ENCODE measurements around the gene NKX1-2.
A peak's percentile ranks its signal among the peaks of the same experiment; 100 is the strongest.
"Not testable (repeated sequence)": the region's sequence is repeated elsewhere in the genome, so short reads cannot be mapped to it uniquely, and the experiment has no call there.

Gene NKX1-2

DNA sequence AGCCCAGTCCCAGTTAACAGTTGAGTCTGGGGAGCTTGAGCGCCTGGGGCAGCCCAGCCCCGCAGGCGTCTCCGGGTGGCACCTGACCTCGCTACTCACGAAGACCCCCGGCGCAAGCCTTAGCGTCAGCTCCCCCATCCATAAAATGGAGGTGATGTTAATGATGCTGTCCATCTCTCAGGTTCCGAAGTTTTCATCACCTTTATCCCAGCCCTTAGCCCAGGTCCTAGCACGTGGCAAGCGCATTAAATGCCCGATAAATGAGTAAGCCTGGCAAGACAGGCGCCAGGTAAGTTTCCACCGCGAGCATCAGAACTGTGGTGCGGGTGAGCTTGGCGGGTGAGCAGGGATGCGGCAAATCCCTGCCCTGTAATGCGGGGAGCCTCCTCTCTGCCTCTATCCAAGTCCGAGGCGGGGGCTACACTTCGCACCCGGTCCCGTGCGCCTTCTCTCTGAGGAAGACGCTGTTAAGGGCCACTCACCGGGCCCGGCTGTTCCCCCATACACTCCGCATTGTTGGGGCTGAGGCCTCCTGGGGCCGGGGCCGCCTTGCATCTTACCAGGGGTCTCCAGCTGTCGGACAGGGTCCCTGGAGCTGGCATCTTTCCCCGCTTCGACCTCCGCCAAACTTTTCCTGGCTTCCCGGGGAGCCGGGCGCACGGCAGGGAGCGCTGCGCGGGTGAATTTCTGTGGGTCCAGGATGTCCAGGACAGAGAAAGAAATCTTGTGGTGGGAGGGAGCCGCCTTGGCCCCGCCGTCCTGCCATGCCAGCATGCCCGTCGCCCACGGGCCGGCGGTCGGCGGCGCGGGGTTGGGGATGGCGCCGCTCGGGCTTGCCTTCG, 444 bp downstream of the NKX1-2 start:
- DNase-seq: no peak

DNA sequence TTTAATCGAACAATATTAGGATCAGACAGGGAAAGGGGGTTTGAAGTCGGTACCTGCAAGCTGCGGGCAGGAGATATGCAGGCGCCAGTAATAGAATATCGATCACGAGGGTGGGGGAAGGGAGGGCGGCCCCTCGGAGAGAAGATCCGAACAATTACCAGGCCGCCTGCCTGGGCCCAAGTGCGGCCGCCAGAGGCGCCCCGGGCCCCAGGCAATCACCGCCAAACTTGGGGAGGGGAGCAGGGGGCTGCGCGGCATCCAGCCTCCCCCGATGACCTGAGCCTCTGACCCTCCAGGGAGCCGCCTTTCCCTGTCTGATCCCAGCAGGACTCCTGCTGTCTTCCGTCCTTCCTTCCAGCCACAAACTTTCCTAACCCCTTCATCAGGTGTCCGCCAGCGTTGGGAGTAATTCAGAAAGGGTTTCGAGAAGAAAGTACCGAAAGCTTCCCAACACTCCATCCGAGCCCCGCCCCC, 1.1 kb downstream of the NKX1-2 start:
- no peak for DNase-seq

DNA sequence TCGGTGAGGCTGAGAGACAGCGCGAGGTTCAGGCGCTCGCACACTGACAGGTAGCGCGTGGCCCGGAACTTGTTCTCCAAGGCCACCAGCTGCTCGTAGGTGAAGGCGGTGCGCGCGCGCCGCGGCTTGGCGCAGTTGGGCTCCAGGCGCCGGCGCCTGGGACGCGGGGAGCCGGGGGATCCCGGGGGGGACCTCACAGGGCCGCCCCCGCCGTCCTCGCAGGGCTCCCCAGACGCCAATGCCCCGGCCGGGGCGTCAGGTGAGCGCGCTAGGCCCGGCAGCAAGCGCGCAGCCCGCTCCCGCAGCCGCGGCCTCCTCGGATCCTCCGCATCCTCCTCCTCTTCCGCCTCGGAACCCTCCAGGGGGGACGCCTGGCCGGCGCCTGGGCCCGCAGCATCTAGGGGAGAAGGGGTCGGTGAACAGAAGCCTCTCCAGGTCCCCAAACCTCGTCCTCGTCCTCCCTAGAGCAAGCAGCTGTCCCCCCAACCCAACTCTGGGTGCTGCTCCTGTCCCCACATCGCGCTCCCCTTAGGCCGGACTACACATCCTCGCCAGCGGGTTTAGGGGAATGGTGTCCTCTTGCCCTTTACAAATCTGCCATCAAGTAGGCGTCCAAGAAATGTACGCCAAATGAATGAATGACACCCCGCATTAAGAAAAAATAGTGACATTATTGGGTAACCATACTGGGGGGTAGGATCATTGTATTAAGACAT, 1.9 kb downstream of the NKX1-2 start:
- no peak for DNase-seq

DNA sequence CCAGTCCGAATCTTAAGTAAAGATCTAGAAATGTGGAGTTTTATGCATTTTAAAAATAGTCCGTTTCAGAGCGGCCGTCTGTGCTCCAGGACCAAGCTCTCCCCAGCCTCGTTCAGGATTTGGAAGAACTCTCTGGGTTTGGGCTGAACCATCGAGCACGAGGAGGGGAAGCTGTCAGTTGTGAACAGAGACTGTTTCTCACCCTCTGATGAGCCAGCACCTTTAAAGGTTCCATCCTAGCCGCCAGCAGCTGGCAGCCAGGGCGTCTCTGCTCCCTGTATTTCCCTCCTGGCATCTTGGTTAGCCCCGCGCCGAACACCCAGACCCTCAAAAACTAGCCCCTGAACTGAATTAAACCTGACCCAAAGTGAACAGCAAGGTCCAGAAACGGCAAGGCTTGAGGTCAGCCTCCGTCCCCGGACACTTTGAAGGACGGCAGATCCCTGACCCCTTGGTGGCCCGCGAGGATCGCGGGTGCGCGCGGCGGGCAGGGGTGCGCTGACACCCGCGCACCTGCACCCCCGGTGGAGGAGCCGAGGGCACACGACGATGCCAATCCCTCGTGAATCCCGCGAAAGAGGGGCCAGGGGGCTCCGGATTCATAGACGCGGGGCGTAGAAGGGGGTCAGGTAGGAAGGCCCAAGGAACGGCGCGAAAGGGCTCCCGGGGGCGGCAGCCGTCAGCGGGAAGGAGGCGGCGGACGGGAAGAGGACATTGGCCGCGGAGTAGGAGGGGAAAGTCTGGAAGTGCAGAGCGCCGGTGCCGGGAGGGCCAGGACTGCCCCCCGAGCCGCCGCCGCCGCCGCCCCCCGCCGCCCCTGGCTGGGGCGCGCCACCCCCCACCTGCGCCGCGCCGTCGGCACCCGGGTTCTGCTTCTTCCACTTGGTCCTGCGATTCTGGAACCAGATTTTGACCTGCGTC, 2.7 kb downstream of the NKX1-2 start:
- DNase-seq: no peak

- not testable (repeated sequence) for DNase-seq
These were observed 8.1 kb downstream of the NKX1-2 start for GRCh38 chr10:124441694-124442093.

DNA sequence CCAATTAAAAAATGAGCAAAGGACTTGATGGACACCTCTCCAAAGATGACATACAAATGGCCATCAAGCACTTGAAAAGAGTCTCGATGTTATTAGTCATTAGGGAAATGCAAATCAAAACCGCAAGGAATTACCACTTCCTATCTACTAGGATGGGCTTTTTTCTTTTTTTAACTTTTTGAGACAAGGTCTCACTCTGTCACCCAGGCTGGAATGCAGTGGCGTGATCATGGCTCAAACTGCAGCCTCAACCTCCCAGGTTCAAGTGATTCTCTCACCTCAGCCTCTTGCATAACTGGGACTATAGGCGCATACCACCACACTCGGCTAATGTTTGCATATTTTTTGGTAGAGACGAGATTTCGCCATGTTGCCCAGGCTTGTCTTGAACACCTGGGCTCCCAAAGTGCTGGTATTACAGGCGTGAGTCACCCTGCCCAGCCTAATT, 13.6 kb downstream of the NKX1-2 start:
- DNase-seq: peak; percentile 41

- not testable (repeated sequence) for DNase-seq
These were observed 14.2 kb downstream of the NKX1-2 start for GRCh38 chr10:124435683-124436082.

GRCh38 chr10:124433461-124433860, 16.4 kb downstream of the NKX1-2 start:
- DNase-seq: no peak

GRCh38 chr10:124430077-124430476, 19.8 kb downstream of the NKX1-2 start:
- no peak for DNase-seq

DNA sequence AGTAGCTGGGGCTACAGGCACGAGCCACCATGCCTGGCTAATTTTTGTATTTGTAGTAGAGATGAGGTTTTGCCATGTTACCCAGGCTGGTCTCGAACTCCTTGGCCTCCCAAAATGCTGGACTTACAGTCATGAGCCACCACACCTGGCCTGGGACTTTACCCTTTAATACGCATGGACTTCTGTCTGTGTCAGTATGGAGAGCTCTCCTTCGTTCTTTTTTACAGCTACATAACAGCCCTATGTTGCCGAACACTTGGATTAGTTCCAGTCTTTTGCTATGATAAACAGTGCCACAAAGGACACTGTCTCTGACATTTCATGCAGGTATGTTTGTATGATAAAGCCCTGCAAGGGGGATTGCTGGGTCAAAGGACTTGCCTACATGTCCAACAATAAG, 20.3 kb downstream of the NKX1-2 start:
- no peak for DNase-seq

DNA sequence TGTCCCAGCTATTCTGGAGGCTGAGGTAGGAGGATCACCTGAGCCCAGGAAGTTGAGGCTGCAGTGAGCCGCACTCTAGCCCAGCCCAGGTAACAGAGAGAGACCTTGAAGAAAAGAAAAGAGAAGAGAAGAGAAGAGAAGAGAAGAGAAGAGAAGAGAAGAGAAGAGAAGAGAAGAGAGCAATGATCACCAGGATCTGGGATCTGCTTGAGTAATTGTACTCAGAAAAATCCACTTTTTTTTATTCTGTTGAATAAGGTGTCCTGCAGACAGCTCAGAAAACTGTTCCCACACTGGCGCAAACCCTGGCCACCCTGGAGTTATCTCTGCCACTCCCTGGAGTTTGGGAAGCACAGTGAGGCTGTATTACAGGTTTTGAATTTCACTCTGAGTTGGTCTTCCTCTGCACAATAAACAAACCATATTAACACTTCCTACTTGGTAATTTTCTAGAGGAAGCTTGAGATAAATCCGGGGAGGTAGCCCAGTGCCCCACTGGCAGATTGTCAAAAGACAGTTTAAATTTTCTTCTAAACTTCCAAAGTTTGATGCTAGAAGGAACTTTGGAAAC, 21.5 kb downstream of the NKX1-2 start:
- DNase-seq: no peak

- DNase-seq: no peak
These were observed 24.4 kb downstream of the NKX1-2 start for GRCh38 chr10:124425227-124425962.

DNA sequence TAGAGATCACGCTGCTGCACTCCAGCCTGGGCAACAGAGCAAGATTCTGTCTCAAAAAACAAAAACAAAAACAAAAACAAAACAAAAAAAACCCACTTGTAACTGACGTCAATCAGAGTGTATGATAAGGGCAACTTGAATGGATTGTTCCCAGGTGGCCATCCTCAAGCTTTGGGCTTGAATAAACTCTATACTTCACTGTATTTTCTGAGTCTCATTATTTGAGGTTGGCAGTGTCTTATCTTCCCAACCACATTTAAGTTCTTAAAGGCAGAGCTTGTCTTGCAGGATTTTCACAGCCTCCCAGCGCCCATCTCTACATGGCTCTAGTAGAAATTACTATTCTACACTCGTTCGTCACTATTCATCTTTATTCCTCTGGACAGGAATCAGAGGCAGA, 26.0 kb downstream of the NKX1-2 start:
- DNase-seq: no peak

GRCh38 chr10:124422742-124423141, 27.1 kb downstream of the NKX1-2 start:
- no peak for DNase-seq

DNA sequence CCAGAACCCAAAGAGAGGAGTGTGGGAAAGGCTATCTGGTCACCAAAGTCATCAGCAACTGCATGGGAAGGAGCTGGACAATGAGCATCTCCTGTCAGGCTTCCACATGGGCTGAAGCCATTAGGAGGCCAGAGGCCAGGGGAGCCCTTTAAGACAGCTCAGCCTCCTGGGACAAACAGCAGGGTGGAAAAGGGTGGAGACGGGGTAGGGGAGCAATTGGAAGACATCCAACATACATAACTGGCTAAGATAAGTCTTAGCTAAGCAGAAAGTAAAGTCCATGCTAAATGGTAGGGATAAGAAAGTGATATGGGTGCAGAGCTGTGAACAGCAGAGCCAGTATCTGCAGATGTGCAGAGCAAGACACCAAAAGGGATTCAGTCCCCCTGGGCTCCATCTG, 29.6 kb downstream of the NKX1-2 start:
- no peak for DNase-seq

- no peak for DNase-seq
These were observed 30.2 kb downstream of the NKX1-2 start for GRCh38 chr10:124419635-124420034.

DNA sequence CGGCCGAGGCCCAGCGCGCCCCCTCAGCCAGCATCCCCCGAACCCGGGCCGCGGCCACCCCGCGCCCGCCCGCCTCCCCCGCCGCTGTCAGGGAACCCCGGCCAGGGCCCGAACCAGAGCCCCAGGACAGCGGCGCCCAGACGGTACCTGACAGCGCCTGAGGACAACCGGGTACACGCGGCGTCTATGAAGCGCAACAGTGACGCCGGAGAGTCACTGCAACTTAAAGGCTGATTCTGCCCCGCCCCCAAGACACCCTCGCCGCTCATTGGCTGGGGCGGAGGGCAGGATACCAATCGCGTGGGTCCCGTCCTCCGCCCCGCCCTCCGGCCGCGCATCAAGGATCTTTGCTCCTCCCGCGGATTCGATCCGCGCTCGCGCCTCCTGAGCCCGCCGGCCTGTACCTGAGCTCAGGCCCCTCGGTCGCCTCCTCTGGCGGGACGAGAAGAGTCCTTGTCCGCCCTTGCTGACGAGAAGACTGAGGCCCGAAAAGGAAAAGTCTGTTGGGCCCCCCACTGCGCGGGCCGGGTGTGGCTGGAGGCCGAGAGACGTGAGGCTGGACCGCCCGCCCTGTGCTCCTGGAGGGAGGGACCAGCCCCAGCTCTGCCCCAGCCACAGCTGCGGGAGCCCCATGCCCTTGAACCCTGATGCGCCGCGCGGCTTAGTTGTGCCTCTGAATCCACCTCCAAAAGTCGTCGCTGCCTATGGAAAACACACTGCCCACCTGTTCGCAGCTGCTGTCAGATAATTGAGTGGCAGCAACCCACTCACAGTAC, 30.9 kb downstream of the NKX1-2 start, which contains the start of gene OAT:
Gene OAT, minus strand, starts transcription at position 198 of the 776 bp plus-strand sequence. CDS start 6,752 bp downstream, outside the sequence.
- DNase-seq: peak; percentile 96

GRCh38 chr10:124417895-124418725, 31.7 kb downstream of the NKX1-2 start:
- peak; percentile 66 for DNase-seq

DNA sequence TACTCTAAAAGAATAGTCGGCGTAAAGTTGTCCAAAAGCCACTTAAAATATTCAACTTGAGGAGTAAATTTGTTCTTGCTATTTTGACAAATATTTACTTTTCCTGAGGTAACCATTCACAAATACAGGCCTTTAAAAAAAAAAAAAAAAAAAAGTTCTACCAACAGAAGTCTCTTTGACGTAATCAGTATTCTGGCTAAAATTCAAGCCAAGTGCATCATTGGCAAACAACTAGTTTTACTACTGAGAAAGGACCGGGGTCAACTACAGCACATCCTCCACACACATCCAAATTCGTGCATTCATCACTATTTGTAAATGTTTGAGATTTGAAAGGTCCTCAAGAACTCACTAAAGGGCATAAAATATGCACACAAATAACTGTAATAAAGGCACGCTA, 33.1 kb downstream of the NKX1-2 start:
- no peak for DNase-seq

- no peak for DNase-seq
These were observed 34.6 kb downstream of the NKX1-2 start for GRCh38 chr10:124415210-124415609.

Data from EL (cell line).